ENCODE measurements around the gene PRELP. TPM values are rescaled to one million over a fixed set of nuclear protein-coding genes. Genes with fewer than 3 reads are reported as not detected.

The PRELP gene
- total and polyA plus RNA-seq, 2 of the 8 experiments (the other 6 are each of a cell fraction or from before 2014, with no cell fraction given): 0.13 to 0.23 TPM

DNA sequence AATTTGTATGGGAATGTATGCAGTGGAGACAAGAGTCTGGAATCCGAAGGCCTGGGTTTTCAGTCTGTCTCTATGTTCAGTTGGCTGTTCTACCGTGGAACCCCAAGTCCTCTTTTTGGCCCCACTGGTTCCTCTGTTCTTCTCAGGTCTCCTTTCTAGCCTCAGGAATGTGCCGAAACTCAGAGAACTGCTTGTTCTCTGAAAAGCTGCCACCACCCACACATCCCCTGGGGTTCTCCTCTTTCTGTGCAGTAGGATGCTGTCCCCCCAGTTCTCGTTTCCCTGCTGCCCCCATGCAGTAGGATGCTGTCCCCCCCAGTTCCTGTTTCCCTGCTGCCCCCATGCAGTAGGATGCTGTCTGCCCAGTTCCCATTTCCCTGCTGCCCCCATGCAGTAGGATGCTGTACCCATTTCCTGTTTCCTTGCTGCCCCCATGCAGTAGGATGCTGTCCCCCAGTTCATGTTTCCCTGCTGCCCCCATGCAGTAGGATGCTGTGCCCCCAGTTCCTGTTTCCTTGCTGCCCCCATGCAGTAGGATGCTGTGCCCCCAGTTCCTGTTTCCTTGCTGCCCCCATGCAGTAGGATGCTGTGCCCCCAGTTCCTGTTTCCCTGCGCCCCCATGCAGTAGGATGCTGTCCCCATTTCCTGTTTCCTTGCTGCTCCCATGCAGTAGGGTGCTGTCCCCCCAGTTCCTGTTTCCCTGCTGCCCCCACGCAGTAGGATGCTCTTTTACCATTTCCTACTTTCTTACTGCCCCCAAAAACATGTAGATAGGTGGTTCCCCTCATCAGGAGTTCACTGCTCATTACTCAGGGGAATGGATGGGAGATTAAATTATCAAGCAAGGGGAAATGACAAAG, 53.6 kb downstream of the PRELP start:
- FAIRE-seq: no peak
- no peak overlapping the region for H3K18ac ChIP-seq (ENCODE audit: extremely low read depth, low read length)
- H3K9ac ChIP-seq (replicated peaks in 1 of 4; ENCODE audit: extremely low read depth in 1 of 4, low read depth in 3 of 4, low read length in 3 of 4): no peak overlapping the region
- H2BK12ac ChIP-seq (ENCODE audit: low read depth, low read length): no peak overlapping the region
- H3K23me2 ChIP-seq (ENCODE audit: low read depth, low read length): peaks cover 9% of the 10 kb centered on the region; the same call in 1 of the 2 replicates
- no peak overlapping the region for H2BK20ac ChIP-seq (ENCODE audit: low read length)
- H3K27me3 ChIP-seq (replicated peaks in 1 of 4; ENCODE audit: control insufficient read depth in 3 of 4, extremely low read depth in 1 of 4, insufficient read depth in 3 of 4, low read length in 3 of 4): no peaks in the 10 kb centered on the region
- H3K23ac ChIP-seq (ENCODE audit: insufficient read length): no peak overlapping the region
- H3K56ac ChIP-seq (replicated peaks; ENCODE audit: insufficient read length, low read depth, low read length): no peak overlapping the region
- H4K20me1 ChIP-seq (replicated peaks in 1 of 2; ENCODE audit: control insufficient read depth in 1 of 2, insufficient read depth in 2 of 2, low read length in 2 of 2): peaks cover 0 to 2% of the 10 kb centered on the region in 2 experiments
- H2AFZ ChIP-seq (ENCODE audit: low read length): 0 out of 2 replicates have a peak overlapping the region, but pooled peaks have one; percentile 81
- no peak overlapping the region for H3K14ac ChIP-seq (ENCODE audit: insufficient read length)
- no peak overlapping the region for H3K4ac ChIP-seq (replicated peaks; ENCODE audit: insufficient read length, low read depth, low read length)
- no peak overlapping the region for H3K27ac ChIP-seq (ENCODE audit: low read depth, low read length)
- no peak overlapping the region for H4K8ac ChIP-seq (ENCODE audit: extremely low read depth, insufficient read depth, low read length)
- no peak overlapping the region for H2BK120ac ChIP-seq (replicated peaks; ENCODE audit: low read depth, low read length)
- no peaks in the 10 kb centered on the region for H3K9me3 ChIP-seq (ENCODE audit: insufficient read depth in 2 of 2, low read depth in 1 of 2, low read length in 1 of 2)
- POLR2A ChIA-PET (ENCODE audit: partially characterized antibody): interaction anchor here (1.3 to 1.5 kb wide), 2 partner anchors 8 to 20 kb away, joined by 3 to 4 read pairs; no protein-coding TSS in a partner anchor
- H3K79me2 ChIP-seq (ENCODE audit: control insufficient read depth in 1 of 2, insufficient read depth in 2 of 2, low read length in 2 of 2): no peaks in the 10 kb centered on the region
- no peak for DNase-seq (ENCODE audit: low read depth in 1 of 2, low spot score in 2 of 2)
- no peak overlapping the region for H2BK15ac ChIP-seq (ENCODE audit: low read length)
- no peak overlapping the region for H3K4me3 ChIP-seq (ENCODE audit: extremely low read depth in 1 of 4, insufficient read depth in 2 of 4, low read depth in 3 of 4, low read length in 4 of 4)
- no peak overlapping the region for H2AK5ac ChIP-seq (ENCODE audit: low read depth, low read length)
- no peak overlapping the region for H4K91ac ChIP-seq (replicated peaks; ENCODE audit: insufficient read length, low read length)
- H2BK5ac ChIP-seq (ENCODE audit: low read depth, low read length): no peak overlapping the region
- peaks cover 4% of the 10 kb centered on the region; the same call in 1 of the 2 replicates for H3K79me1 ChIP-seq (ENCODE audit: low read depth, low read length)
- CTCF ChIA-PET (ENCODE audit: partially characterized antibody): interaction anchor here (1.8 to 3.7 kb wide), 6 partner anchors 8 to 88 kb away, joined by 5 to 22 read pairs (median 11); no protein-coding TSS in a partner anchor
- H3K4me1 ChIP-seq (replicated peaks in 1 of 4; ENCODE audit: control insufficient read depth in 3 of 4, insufficient read depth in 4 of 4, low read length in 3 of 4): peaks cover 0 to 10% (median 7%) of the 10 kb centered on the region in 4 experiments; a peak in 4 of 7 replicates
- no peaks in the 10 kb centered on the region for H3K36me3 ChIP-seq (ENCODE audit: control insufficient read depth in 2 of 4, insufficient read depth in 4 of 4, low read length in 3 of 4)
- H3K4me2 ChIP-seq (ENCODE audit: insufficient read depth in 1 of 2, low read depth in 2 of 2, low read length in 2 of 2): no peak overlapping the region
- WGBS, 2 experiments (ENCODE audit: extremely low coverage in 1 of 2, insufficient coverage in 1 of 2, insufficient read length in 1 of 2, insufficient replicate concordance in 2 of 2, low coverage in 1 of 2, low lambda C conversion rate in 2 of 2, missing lambda C conversion rate in 1 of 2): 87% methylated on average over 6 of the region's 6 CpGs; no CpG with 5 or more reads in 1 of the 2 experiments
- H4K5ac ChIP-seq (ENCODE audit: insufficient read length, low read depth, low read length): no peak overlapping the region
- TF ChIP-seq RNF2 (IDR thresholded peaks at IDR 0.05; ENCODE audit: borderline replicate concordance, low read depth, low read length, missing control alignments, poor library complexity, severe bottlenecking) (no peak), ATF3 (IDR thresholded peaks at IDR 0.05; ENCODE audit: insufficient read depth, low read depth, low read length) (no peak), KDM4A (IDR thresholded peaks at IDR 0.05; ENCODE audit: low read depth, low read length, severe bottlenecking) (no peak), TAF7 (optimal IDR thresholded peaks at IDR 0.05; ENCODE audit: borderline replicate concordance, low read depth, low read length) (no peak), PHF8 (conservative IDR thresholded peaks at IDR 0.05; ENCODE audit: low read depth, low read length) (no peak), HDAC6 (IDR thresholded peaks at IDR 0.05; ENCODE audit: low read depth, low read length) (no peak), BCL11A (IDR thresholded peaks at IDR 0.05; ENCODE audit: low read depth in 2 of 2, low read length in 2 of 2) (no peak), NANOG (IDR thresholded peaks at IDR 0.05; ENCODE audit: insufficient read depth, low read depth, low read length, poor library complexity, severe bottlenecking) (no peak), SUZ12 (IDR thresholded peaks at IDR 0.05; ENCODE audit: low read length) (no peak), JUND (IDR thresholded peaks at IDR 0.05; ENCODE audit: low read length) (no peak)
